Activated T-helper 1 cell treated with anti-CD3 and anti-CD28 coated beads, Interleukin-2, amount 50 U/mL, for 16 hours (primary cell): ENCODE results near the gene TESMIN.

Source experiments
- DNase-seq, 2 donors: peaks; one replicate each; pipeline ENCODE4 v3.0.0-alpha.2; 2020; ENCODE audit warnings: low read depth in 1 of 2, low spot score in 1 of 2

The TESMIN gene

GRCh38 chr11:68661697-68662603, 89.4 kb downstream of the TESMIN start:
- DNase-seq, result no peak

GRCh38 chr11:68661014-68661413, 90.3 kb downstream of the TESMIN start:
- no peak for DNase-seq

GRCh38 chr11:68660066-68660810, 91.1 kb downstream of the TESMIN start:
- DNase-seq, result no peak

GRCh38 chr11:68659158-68659921, 92.0 kb downstream of the TESMIN start:
- DNase-seq, result no peak

GRCh38 chr11:68658661-68659060, 92.7 kb downstream of the TESMIN start:
- DNase-seq, result no peak

GRCh38 chr11:68658097-68658496, 93.2 kb downstream of the TESMIN start:
- no peak for DNase-seq
